Measurements from ENCODE around the gene GDPD4. TPM values are rescaled to one million over a fixed set of nuclear protein-coding genes. Genes with fewer than 3 reads are reported as not detected.

The GDPD4 gene
- total and polyA plus RNA-seq, 4 donors = not detected

- 84 to 88% methylated on average over 6 of the region's 6 CpGs for WGBS, 2 donors
- DNase-seq (no peak), ATAC-seq (ENCODE audit: insufficient read depth, low FRiP score) (no peak)
- Histone ChIP-seq H3K9ac (ENCODE audit: insufficient read depth in 1 of 2, low read length in 2 of 2) (no peak overlapping the region), H3K27me3 (ENCODE audit: control insufficient read depth in 3 of 3, insufficient read depth in 3 of 3, low read length in 2 of 3) (no peaks in the 10 kb centered on the region), H3K4me3 (no peak overlapping the region), H3K27ac (ENCODE audit: low read depth in 1 of 2, low read length in 1 of 2) (no peak overlapping the region), H3K36me3 (ENCODE audit: control insufficient read depth in 4 of 4, insufficient read depth in 4 of 4, low read length in 4 of 4) (no peaks in the 10 kb centered on the region), H3K4me1 (ENCODE audit: control insufficient read depth in 5 of 5, insufficient read depth in 5 of 5, low read length in 5 of 5) (peaks cover 0 to 2% (median 0%) of the 10 kb centered on the region in 5 donors), H3K9me3 (ENCODE audit: control insufficient read depth in 4 of 4, insufficient read depth in 3 of 4, low read length in 3 of 4) (no peaks in the 10 kb centered on the region)
- TF ChIP-seq, protein P1, sequence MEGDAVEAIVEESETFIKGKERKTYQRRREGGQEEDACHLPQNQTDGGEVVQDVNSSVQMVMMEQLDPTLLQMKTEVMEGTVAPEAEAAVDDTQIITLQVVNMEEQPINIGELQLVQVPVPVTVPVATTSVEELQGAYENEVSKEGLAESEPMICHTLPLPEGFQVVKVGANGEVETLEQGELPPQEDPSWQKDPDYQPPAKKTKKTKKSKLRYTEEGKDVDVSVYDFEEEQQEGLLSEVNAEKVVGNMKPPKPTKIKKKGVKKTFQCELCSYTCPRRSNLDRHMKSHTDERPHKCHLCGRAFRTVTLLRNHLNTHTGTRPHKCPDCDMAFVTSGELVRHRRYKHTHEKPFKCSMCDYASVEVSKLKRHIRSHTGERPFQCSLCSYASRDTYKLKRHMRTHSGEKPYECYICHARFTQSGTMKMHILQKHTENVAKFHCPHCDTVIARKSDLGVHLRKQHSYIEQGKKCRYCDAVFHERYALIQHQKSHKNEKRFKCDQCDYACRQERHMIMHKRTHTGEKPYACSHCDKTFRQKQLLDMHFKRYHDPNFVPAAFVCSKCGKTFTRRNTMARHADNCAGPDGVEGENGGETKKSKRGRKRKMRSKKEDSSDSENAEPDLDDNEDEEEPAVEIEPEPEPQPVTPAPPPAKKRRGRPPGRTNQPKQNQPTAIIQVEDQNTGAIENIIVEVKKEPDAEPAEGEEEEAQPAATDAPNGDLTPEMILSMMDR (IDR thresholded peaks at IDR 0.05; ENCODE audit: control extremely low read depth, extremely low read depth) = no peak
Observed at GRCh38 chr11:77284476-77285468, 16.7 kb downstream of the GDPD4 start.

GRCh38 chr11:77283101-77283500 lies 18.4 kb downstream of the GDPD4 start:
- Histone ChIP-seq H3K4me3 (no peak overlapping the region), H3K4me1 (ENCODE audit: control insufficient read depth in 5 of 5, insufficient read depth in 5 of 5, low read length in 5 of 5) (peaks cover 0 to 2% (median 0%) of the 10 kb centered on the region in 5 donors), H3K36me3 (ENCODE audit: control insufficient read depth in 4 of 4, insufficient read depth in 4 of 4, low read length in 4 of 4) (no peaks in the 10 kb centered on the region), H3K9me3 (ENCODE audit: control insufficient read depth in 4 of 4, insufficient read depth in 3 of 4, low read length in 3 of 4) (no peaks in the 10 kb centered on the region), H3K9ac (ENCODE audit: insufficient read depth in 1 of 2, low read length in 2 of 2) (no peak overlapping the region), H3K27me3 (ENCODE audit: control insufficient read depth in 3 of 3, insufficient read depth in 3 of 3, low read length in 2 of 3) (no peaks in the 10 kb centered on the region), H3K27ac (ENCODE audit: low read depth in 1 of 2, low read length in 1 of 2) (no peak overlapping the region)
- DNase-seq = no peak
- no peak for ATAC-seq (ENCODE audit: insufficient read depth, low FRiP score)
- 53 to 68% methylated on average over 3 of the region's 3 CpGs for WGBS, 2 donors
- TF ChIP-seq, protein P1 (IDR thresholded peaks at IDR 0.05; ENCODE audit: control extremely low read depth, extremely low read depth) = no peak

DNA sequence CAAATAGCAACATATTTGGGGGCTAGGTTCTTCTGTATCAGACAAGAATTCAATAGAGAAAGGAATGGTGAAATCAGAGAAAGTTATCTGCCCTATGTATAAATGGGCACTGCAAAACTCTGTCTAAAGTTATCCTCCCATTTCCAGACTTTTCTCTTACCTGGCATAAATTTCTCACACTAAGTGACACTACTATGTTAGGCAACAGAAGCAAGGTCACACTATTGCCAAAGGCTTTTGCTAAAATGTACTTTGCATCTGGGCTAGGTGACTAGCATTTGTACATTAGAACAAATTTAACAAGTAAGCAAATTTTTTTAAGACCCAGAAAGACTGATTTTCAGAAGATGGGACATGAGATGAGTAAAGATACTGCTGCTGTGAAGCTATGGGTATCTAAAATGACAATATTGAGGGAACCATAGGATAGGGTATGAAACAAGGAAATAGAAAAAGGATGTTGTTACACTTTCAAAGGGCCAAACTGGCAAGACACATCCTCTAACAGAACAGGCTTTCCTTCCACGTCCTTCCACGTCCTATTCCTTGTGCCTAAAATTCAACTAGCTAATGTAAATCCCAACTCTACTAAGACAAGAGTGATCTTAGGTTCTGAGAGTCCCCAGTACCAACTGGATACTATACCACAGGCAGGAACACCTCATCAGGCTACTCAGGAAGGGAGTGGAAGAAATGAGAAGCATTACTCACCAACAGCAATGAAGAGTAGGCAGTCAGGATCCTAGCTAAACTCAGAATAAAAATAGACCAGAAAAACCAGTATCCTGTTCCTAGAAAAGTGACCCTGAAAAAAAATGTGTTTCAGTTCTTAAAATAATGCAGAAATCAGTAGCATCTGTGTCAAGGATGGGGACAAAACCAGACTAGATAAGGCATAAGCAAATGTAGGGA lies 22.6 kb downstream of the GDPD4 start:
- H3K4me3 ChIP-seq = no peak overlapping the region
- H3K4me1 ChIP-seq (ENCODE audit: control insufficient read depth in 5 of 5, insufficient read depth in 5 of 5, low read length in 5 of 5) = no peaks in the 10 kb centered on the region
- no peak overlapping the region for H3K27ac ChIP-seq (ENCODE audit: low read depth in 1 of 2, low read length in 1 of 2)
- H3K27me3 ChIP-seq (ENCODE audit: control insufficient read depth in 3 of 3, insufficient read depth in 3 of 3, low read length in 2 of 3) = no peaks in the 10 kb centered on the region
- WGBS, 2 donors = 49 to 56% methylated on average over 2 of the region's 2 CpGs
- no peaks in the 10 kb centered on the region for H3K36me3 ChIP-seq (ENCODE audit: control insufficient read depth in 4 of 4, insufficient read depth in 4 of 4, low read length in 4 of 4)
- ATAC-seq (ENCODE audit: insufficient read depth, low FRiP score) (no peak), DNase-seq (no peak)
- no peaks in the 10 kb centered on the region for H3K9me3 ChIP-seq (ENCODE audit: control insufficient read depth in 4 of 4, insufficient read depth in 3 of 4, low read length in 3 of 4)
- TF ChIP-seq, protein P1 (IDR thresholded peaks at IDR 0.05; ENCODE audit: control extremely low read depth, extremely low read depth) = no peak
- H3K9ac ChIP-seq (ENCODE audit: insufficient read depth in 1 of 2, low read length in 2 of 2) = no peak overlapping the region

Data from lung (tissue), 12 donors.